Erythroblast (primary cell): ENCODE measurements around the gene SLIT1.

Experiments
- GATA1 ChIP-seq: IDR thresholded peaks from 2 replicates; pipeline ENCODE4 v1.6.1; 2011; ENCODE audit warnings: low read depth, mild to moderate bottlenecking, control low read depth, low read length, moderate library complexity
- POLR2A ChIP-seq: IDR thresholded peaks from 2 replicates; pipeline ENCODE4 v1.6.1; 2011; ENCODE audit warnings: mild to moderate bottlenecking, low read length

- TF ChIP-seq POLR2A = no peak
- no peak for TF ChIP-seq GATA1
Observed at GRCh38 chr10:97138174-97138573, 47.6 kb downstream of the SLIT1 start.
